SK-N-SH (cell line): ENCODE data around the gene AUTS2. TPM values are rescaled to one million over a fixed set of nuclear protein-coding genes. Genes with fewer than 3 reads are reported as not detected.

Source experiments
- CTCF ChIA-PET: fragments of 300-600, 350-600 bp; formaldehyde crosslinking; extraction: SDS; loops from one replicate; lab custom pipeline; 2021; lab: Yijun Ruan, JAX
- POLR2A ChIA-PET: fragments of 350-600 bp; sonication (Branson Sonifier 250); formaldehyde crosslinking; extraction: SDS; loops from one replicate; lab custom pipeline; 2020; ENCODE audit warnings: antibody characterized with exemption, inconsistent platforms; lab: Yijun Ruan, JAX
- DNase-seq: peaks from one replicate; pipeline ENCODE4 v3.0.0; 2012
- H2AFZ ChIP-seq: fragments of 200-600 bp; sonication (generic); 2 replicates; pipeline ENCODE4 v1.8.1; 2016; ENCODE audit warnings: antibody characterized with exemption, mild to moderate bottlenecking, low read depth
- H3F3A ChIP-seq: fragments of 200-600 bp; sonication (generic); replicated peaks from 2 replicates; pipeline ENCODE3; 2016; ENCODE audit warnings: antibody characterized with exemption, mild to moderate bottlenecking; ENCODE audit not compliant: insufficient read depth
- H3K27ac ChIP-seq, 2 experiments: fragments of 200-500 bp in 1 of 2; fragments of 200-600 bp in 1 of 2; sonication (Bioruptor generic) in 1 of 2; sonication (generic), shearing (Covaris generic) in 1 of 2; 2 replicates each; pipeline versions ENCODE4 v1.5.1 to v1.6.1; 2014 to 2016; ENCODE audit warnings: low read depth in 2 of 2, inconsistent platforms in 1 of 2, low read length in 1 of 2, mild to moderate bottlenecking in 1 of 2, mixed read lengths in 1 of 2
- H3K27me3 ChIP-seq: fragments of 200-600 bp; sonication (generic), shearing (Covaris generic); 2 replicates; pipeline ENCODE4 v1.6.1; 2016; ENCODE audit warnings: mixed run types; ENCODE audit not compliant: insufficient read depth
- H3K36me3 ChIP-seq, 2 experiments: fragments of 200-500 bp in 1 of 2; fragments of 200-600 bp in 1 of 2; sonication (Bioruptor generic) in 1 of 2; sonication (generic) in 1 of 2; replicated peaks in 1 of 2; 2 replicates each; pipeline versions ENCODE3 to v1.5.1; 2014 to 2016; ENCODE audit warnings: low read length in 1 of 2, mild to moderate bottlenecking in 1 of 2; ENCODE audit not compliant: insufficient read depth in 2 of 2, control insufficient read depth in 1 of 2
- H3K4me1 ChIP-seq, 2 experiments: fragments of 200-500 bp in 1 of 2; fragments of 200-600 bp in 1 of 2; sonication (Bioruptor generic) in 1 of 2; sonication (generic), shearing (Covaris generic) in 1 of 2; 2 replicates each; pipeline versions ENCODE4 v1.5.1 to v1.6.1; 2014 to 2016; ENCODE audit warnings: low read depth in 1 of 2, low read length in 1 of 2, mixed run types in 1 of 2; ENCODE audit not compliant: insufficient read depth in 2 of 2, control insufficient read depth in 1 of 2
- H3K4me2 ChIP-seq: fragments of 200-600 bp; sonication (generic), shearing (Covaris generic); 2 replicates; pipeline ENCODE4 v1.6.1; 2017; ENCODE audit warnings: mixed run types
- H3K4me3 ChIP-seq, 2 experiments: fragments of 200-500 bp in 1 of 2; fragments of 200-600 bp in 1 of 2; sonication (Bioruptor generic) in 1 of 2; sonication (generic), shearing (Covaris generic) in 1 of 2; 2 replicates each; pipeline versions ENCODE4 v1.5.1 to v1.8.1; 2014 to 2016; ENCODE audit warnings: low read depth in 2 of 2, inconsistent platforms in 1 of 2, low read length in 1 of 2, mild to moderate bottlenecking in 1 of 2, mixed read lengths in 1 of 2, moderate library complexity in 1 of 2
- H3K79me2 ChIP-seq: fragments of 200-600 bp; sonication (generic); 2 replicates; pipeline ENCODE4 v1.8.1; 2017; ENCODE audit warnings: mild to moderate bottlenecking; ENCODE audit not compliant: insufficient read depth
- H3K9ac ChIP-seq: fragments of 200-600 bp; sonication (generic); 2 replicates; pipeline ENCODE4 v1.6.1; 2017; ENCODE audit warnings: mixed run types
- H3K9me2 ChIP-seq: fragments of 200-600 bp; sonication (generic); 2 replicates; pipeline ENCODE4 v1.6.1; 2017; ENCODE audit warnings: mixed run types
- H3K9me3 ChIP-seq: fragments of 200-600 bp; sonication (generic); 2 replicates; pipeline ENCODE4 v1.6.1; 2017; ENCODE audit warnings: mixed run types, mild to moderate bottlenecking, moderate library complexity
- H4K20me1 ChIP-seq: fragments of 200-600 bp; sonication (generic); 2 replicates; pipeline ENCODE4 v1.6.1; 2017; ENCODE audit warnings: mild to moderate bottlenecking, mixed run types; ENCODE audit not compliant: insufficient read depth
- FOSL2 ChIP-seq: IDR thresholded peaks from 2 replicates; pipeline ENCODE4 v1.4.0; 2012; ENCODE audit warnings: low read depth, mild to moderate bottlenecking, moderate library complexity, borderline replicate concordance
- MXI1 ChIP-seq: IDR thresholded peaks from 2 replicates; pipeline ENCODE4 v1.6.1; 2012; ENCODE audit warnings: mild to moderate bottlenecking, low read depth, low read length, improper control_type of control experiment
- RAD21 ChIP-seq: IDR thresholded peaks from 2 replicates; pipeline ENCODE4 v1.6.1; 2012; ENCODE audit warnings: mild to moderate bottlenecking, low read length
- RFX5 ChIP-seq: IDR thresholded peaks from 2 replicates; pipeline ENCODE4 v1.6.1; 2012; ENCODE audit warnings: mild to moderate bottlenecking, improper control_type of control experiment, low read length
- RXRA ChIP-seq: IDR thresholded peaks from 2 replicates; pipeline ENCODE4 v1.4.0; 2012; ENCODE audit warnings: low read depth, mild to moderate bottlenecking, borderline replicate concordance
- SIN3A ChIP-seq: IDR thresholded peaks from 2 replicates; pipeline ENCODE4 v1.6.1; 2012; ENCODE audit warnings: low read depth, mild to moderate bottlenecking, low read length, moderate library complexity, borderline replicate concordance
- SMC3 ChIP-seq: IDR thresholded peaks from 2 replicates; pipeline ENCODE4 v1.6.1; 2012; ENCODE audit warnings: low read depth, low read length, improper control_type of control experiment
- TEAD4 ChIP-seq: IDR thresholded peaks from 2 replicates; pipeline ENCODE4 v1.4.0; 2012; ENCODE audit warnings: mild to moderate bottlenecking, borderline replicate concordance; ENCODE audit not compliant: insufficient read depth
- WGBS: methylation state at CpG from one replicate; pipeline ENCODE4 v1.1.6; 2017; ENCODE audit warnings: low lambda C conversion rate; 5-methylcytosine and 5-hydroxymethylcytosine counted together
- polyA plus RNA-seq, 3 experiments: library from polyadenylated mRNA; depleted of rRNA; stranded (reverse); fragments of >200 nt; gene quantifications; 2 replicates each; pipeline ENCODE4 v1.2.3, GENCODE V29; 2012
- TF ChIP-seq, protein P1 (sequence below): IDR thresholded peaks from 2 replicates; pipeline ENCODE4 v1.4.0; 2012; ENCODE audit warnings: low read depth, borderline replicate concordance
- TF ChIP-seq, protein P2 (sequence below): IDR thresholded peaks from 2 replicates; pipeline ENCODE4 v1.6.1; 2012; ENCODE audit warnings: mild to moderate bottlenecking, low read depth, low read length, moderate library complexity
- TF ChIP-seq, protein P3 (sequence below): IDR thresholded peaks from 2 replicates; pipeline ENCODE4; 2012
- TF ChIP-seq, protein P4 (sequence below): IDR thresholded peaks from 2 replicates; pipeline ENCODE4 v1.4.0; 2012; ENCODE audit warnings: low read depth, borderline replicate concordance

The AUTS2 gene
- polyA plus RNA-seq, 1 of the 3 experiments (the other 2 are of a cell fraction) = 15.6 TPM

DNA sequence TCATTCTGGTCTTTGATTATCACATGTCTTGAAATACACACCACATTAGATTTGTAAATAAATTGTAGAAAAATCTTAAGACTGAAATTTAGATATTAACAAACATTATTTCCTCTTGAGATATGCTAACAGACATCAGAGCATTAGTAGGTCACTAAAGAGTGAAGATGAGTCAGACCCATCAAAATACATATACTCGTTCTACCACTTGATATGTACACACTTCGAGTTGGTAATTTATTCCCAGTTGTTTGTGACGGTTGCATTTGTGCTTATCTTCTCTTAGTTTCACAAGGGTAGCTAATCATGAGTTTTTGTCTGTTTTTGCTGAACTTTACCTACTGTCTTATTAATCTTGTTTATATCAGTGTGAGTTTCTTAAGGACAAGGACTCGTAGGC is 383.4 kb downstream of the AUTS2 start (continued):
- TF ChIP-seq, protein P1, sequence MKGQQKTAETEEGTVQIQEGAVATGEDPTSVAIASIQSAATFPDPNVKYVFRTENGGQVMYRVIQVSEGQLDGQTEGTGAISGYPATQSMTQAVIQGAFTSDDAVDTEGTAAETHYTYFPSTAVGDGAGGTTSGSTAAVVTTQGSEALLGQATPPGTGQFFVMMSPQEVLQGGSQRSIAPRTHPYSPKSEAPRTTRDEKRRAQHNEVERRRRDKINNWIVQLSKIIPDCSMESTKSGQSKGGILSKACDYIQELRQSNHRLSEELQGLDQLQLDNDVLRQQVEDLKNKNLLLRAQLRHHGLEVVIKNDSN = no peak
- TF ChIP-seq SMC3 = no peak
- no peak for TF ChIP-seq MXI1
- no peak for TF ChIP-seq RFX5

DNA sequence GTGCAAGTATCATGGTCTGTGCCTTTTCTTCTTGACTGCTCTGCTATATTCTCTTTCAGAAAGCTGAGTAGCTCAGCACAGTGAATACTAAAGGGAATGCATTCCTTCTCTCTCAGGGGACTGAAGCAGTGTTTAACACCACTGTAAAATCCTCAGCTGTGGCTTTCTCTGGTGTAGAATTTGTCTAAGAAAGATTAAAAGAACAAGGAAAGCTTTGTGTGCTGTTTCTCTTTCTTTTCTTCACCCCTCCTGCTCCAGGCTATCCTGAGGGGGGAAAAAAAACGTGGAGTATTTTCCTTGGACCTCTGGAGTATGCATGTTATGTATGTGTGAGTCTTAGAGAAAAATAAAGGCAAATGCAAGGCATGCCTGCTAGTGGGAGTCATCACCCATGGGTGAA is 383.9 kb downstream of the AUTS2 start:
- DNase-seq = no peak
- peaks cover 8% of the 10 kb centered on the region for H3K9me3 ChIP-seq
- H2AFZ ChIP-seq = no peak overlapping the region
- no peak overlapping the region for H3K4me3 ChIP-seq
- POLR2A ChIA-PET = no interaction called here
- WGBS = 55% methylated on average over 1 of the region's 1 CpG
- peaks cover 4% of the 10 kb centered on the region for H3K79me2 ChIP-seq
- no peak overlapping the region for H3K9ac ChIP-seq
- no peaks in the 10 kb centered on the region for H3K27me3 ChIP-seq
- H3K27ac ChIP-seq = peak overlapping the region in 1 of 2 experiments; percentile 14; a peak in 1 of 4 replicates
- no peak for TF ChIP-seq SIN3A
- no peak for TF ChIP-seq RFX5
- TF ChIP-seq, protein P2, sequence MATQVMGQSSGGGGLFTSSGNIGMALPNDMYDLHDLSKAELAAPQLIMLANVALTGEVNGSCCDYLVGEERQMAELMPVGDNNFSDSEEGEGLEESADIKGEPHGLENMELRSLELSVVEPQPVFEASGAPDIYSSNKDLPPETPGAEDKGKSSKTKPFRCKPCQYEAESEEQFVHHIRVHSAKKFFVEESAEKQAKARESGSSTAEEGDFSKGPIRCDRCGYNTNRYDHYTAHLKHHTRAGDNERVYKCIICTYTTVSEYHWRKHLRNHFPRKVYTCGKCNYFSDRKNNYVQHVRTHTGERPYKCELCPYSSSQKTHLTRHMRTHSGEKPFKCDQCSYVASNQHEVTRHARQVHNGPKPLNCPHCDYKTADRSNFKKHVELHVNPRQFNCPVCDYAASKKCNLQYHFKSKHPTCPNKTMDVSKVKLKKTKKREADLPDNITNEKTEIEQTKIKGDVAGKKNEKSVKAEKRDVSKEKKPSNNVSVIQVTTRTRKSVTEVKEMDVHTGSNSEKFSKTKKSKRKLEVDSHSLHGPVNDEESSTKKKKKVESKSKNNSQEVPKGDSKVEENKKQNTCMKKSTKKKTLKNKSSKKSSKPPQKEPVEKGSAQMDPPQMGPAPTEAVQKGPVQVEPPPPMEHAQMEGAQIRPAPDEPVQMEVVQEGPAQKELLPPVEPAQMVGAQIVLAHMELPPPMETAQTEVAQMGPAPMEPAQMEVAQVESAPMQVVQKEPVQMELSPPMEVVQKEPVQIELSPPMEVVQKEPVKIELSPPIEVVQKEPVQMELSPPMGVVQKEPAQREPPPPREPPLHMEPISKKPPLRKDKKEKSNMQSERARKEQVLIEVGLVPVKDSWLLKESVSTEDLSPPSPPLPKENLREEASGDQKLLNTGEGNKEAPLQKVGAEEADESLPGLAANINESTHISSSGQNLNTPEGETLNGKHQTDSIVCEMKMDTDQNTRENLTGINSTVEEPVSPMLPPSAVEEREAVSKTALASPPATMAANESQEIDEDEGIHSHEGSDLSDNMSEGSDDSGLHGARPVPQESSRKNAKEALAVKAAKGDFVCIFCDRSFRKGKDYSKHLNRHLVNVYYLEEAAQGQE = no peak
- TF ChIP-seq, protein P3, sequence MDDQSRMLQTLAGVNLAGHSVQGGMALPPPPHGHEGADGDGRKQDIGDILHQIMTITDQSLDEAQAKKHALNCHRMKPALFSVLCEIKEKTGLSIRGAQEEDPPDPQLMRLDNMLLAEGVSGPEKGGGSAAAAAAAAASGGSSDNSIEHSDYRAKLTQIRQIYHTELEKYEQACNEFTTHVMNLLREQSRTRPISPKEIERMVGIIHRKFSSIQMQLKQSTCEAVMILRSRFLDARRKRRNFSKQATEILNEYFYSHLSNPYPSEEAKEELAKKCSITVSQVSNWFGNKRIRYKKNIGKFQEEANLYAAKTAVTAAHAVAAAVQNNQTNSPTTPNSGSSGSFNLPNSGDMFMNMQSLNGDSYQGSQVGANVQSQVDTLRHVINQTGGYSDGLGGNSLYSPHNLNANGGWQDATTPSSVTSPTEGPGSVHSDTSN = no peak
- TF ChIP-seq, protein P4, sequence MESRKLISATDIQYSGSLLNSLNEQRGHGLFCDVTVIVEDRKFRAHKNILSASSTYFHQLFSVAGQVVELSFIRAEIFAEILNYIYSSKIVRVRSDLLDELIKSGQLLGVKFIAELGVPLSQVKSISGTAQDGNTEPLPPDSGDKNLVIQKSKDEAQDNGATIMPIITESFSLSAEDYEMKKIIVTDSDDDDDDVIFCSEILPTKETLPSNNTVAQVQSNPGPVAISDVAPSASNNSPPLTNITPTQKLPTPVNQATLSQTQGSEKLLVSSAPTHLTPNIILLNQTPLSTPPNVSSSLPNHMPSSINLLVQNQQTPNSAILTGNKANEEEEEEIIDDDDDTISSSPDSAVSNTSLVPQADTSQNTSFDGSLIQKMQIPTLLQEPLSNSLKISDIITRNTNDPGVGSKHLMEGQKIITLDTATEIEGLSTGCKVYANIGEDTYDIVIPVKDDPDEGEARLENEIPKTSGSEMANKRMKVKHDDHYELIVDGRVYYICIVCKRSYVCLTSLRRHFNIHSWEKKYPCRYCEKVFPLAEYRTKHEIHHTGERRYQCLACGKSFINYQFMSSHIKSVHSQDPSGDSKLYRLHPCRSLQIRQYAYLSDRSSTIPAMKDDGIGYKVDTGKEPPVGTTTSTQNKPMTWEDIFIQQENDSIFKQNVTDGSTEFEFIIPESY = no peak
- TF ChIP-seq RXRA = no peak
- no peak for TF ChIP-seq TEAD4
- TF ChIP-seq FOSL2 = no peak
- TF ChIP-seq RAD21 = no peak
- TF ChIP-seq, all 33 proteins: peak for 0
- 0 out of 2 replicates have a peak overlapping the region, but pooled peaks have one; percentile 3 for H3K4me2 ChIP-seq
- peaks cover 0 to 7% of the 10 kb centered on the region in 2 experiments; a peak in 2 of 4 replicates for H3K4me1 ChIP-seq
- no peaks in the 10 kb centered on the region for H3K36me3 ChIP-seq
- 0 out of 2 replicates have a peak, but pooled peaks cover 12% of the 10 kb centered on the region for H4K20me1 ChIP-seq
- CTCF ChIA-PET = interaction anchor here (1.4 to 2.3 kb wide), 3 partner anchors 10 to 18 kb away, joined by 4 to 7 read pairs (median 5); no protein-coding TSS in a partner anchor
- no peaks in the 10 kb centered on the region for H3K9me2 ChIP-seq
- no peaks in the 10 kb centered on the region for H3F3A ChIP-seq
